GM12878 (cell line): ENCODE results near the gene HTRA2.

Experiments
- BRCA1 ChIP-seq: IDR thresholded peaks from 2 replicates; pipeline ENCODE4 v1.6.1; 2011; ENCODE audit warnings: low read depth, low read length, improper control_type of control experiment
- CEBPB ChIP-seq, 2 experiments: fragments of 150-350 bp in 1 of 2; IDR thresholded peaks; 2 replicates each; pipeline ENCODE4 v1.6.1; 2012 to 2014; ENCODE audit warnings: low read depth in 2 of 2, low read length in 2 of 2, borderline replicate concordance in 1 of 2, inconsistent platforms in 1 of 2
- CHD1 ChIP-seq: IDR thresholded peaks from 2 replicates; pipeline ENCODE4 v1.6.1; 2012; ENCODE audit warnings: low read depth, low read length, improper control_type of control experiment
- KAT2A ChIP-seq: conservative IDR thresholded peaks from 2 replicates; pipeline ENCODE4 v1.6.1; 2011; ENCODE audit warnings: low read depth, low read length; ENCODE audit not compliant: control insufficient read depth
- POLR2A ChIP-seq: IDR thresholded peaks from 2 replicates; pipeline ENCODE4 v1.6.1; 2011; ENCODE audit warnings: low read depth, mild to moderate bottlenecking, low read length
- TAF1 ChIP-seq: IDR thresholded peaks from 2 replicates; pipeline ENCODE4 v1.6.1; 2011; ENCODE audit warnings: mild to moderate bottlenecking, low read depth, low read length, borderline replicate concordance
- TF ChIP-seq, protein P1 (sequence below), 3 experiments: IDR thresholded peaks in 2 of 3; conservative IDR thresholded peaks in 1 of 3; 2 replicates each; pipeline ENCODE4 v1.5.1; 2011; ENCODE audit warnings: low read depth in 3 of 3, low read length in 3 of 3, mild to moderate bottlenecking in 3 of 3, control low read depth in 2 of 3, moderate library complexity in 2 of 3, inconsistent platforms in 1 of 3, mixed read lengths in 1 of 3; ENCODE audit not compliant: control insufficient read depth in 2 of 3, insufficient read depth in 1 of 3; ENCODE audit errors: extremely low read depth in 1 of 3
- TF ChIP-seq, protein P2 (sequence below): IDR thresholded peaks from 2 replicates; pipeline ENCODE4 v1.6.1; 2011; ENCODE audit warnings: low read depth, low read length, improper control_type of control experiment, borderline replicate concordance

DNA sequence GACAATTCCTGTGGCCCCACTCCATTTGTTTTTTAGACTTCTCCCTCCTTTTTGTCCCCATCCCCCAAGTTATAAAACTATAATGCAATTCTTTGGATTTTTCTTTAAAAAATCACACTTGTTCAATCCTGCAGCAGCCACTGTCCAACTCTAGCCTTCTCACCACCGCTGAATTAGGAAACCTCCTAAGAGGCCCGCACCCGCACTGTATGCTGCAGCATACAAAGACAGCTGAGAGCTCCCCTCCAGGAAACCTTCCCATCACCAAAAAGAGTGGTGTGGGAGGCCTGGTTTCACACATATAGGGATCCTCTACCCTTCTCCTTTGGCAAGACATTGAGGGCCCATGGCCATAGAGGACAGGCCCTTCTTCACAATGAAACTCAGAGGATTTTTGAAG, 25.1 kb upstream of the HTRA2 start:
- TF ChIP-seq KAT2A, result no peak
- no peak for TF ChIP-seq CEBPB (IDR thresholded peaks at IDR 0.05; ENCODE audit: borderline replicate concordance in 1 of 2, low read depth in 2 of 2, low read length in 2 of 2)
- TF ChIP-seq, protein P1, sequence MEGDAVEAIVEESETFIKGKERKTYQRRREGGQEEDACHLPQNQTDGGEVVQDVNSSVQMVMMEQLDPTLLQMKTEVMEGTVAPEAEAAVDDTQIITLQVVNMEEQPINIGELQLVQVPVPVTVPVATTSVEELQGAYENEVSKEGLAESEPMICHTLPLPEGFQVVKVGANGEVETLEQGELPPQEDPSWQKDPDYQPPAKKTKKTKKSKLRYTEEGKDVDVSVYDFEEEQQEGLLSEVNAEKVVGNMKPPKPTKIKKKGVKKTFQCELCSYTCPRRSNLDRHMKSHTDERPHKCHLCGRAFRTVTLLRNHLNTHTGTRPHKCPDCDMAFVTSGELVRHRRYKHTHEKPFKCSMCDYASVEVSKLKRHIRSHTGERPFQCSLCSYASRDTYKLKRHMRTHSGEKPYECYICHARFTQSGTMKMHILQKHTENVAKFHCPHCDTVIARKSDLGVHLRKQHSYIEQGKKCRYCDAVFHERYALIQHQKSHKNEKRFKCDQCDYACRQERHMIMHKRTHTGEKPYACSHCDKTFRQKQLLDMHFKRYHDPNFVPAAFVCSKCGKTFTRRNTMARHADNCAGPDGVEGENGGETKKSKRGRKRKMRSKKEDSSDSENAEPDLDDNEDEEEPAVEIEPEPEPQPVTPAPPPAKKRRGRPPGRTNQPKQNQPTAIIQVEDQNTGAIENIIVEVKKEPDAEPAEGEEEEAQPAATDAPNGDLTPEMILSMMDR (IDR thresholded peaks at IDR 0.05 in 2 of 3, conservative IDR thresholded peaks at IDR 0.05 in 1 of 3; ENCODE audit: control insufficient read depth in 2 of 3, extremely low read depth in 1 of 3, insufficient read depth in 1 of 3, low read depth in 3 of 3, low read length in 3 of 3), result no peak
- TF ChIP-seq POLR2A, result no peak
- TF ChIP-seq, protein P2, sequence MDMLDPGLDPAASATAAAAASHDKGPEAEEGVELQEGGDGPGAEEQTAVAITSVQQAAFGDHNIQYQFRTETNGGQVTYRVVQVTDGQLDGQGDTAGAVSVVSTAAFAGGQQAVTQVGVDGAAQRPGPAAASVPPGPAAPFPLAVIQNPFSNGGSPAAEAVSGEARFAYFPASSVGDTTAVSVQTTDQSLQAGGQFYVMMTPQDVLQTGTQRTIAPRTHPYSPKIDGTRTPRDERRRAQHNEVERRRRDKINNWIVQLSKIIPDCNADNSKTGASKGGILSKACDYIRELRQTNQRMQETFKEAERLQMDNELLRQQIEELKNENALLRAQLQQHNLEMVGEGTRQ, result no peak
- no peak for TF ChIP-seq TAF1
- TF ChIP-seq CHD1, result no peak
- no peak for TF ChIP-seq BRCA1
